SU-DHL-6 (cell line): ENCODE measurements around the gene OSBPL10.

Source experiments
- CTCF ChIP-seq: fragments of 200-600 bp; sonication (generic); IDR thresholded peaks from one replicate; pipeline ENCODE4 v1.5.1; 2017; ENCODE audit warnings: antibody characterized with exemption, mild to moderate bottlenecking, low read length, moderate library complexity; ENCODE audit not compliant: insufficient read depth, poor library complexity, severe bottlenecking
- EZH2phosphoT487 ChIP-seq: fragments of 200-600 bp; sonication (generic), shearing (Covaris generic); conservative IDR thresholded peaks from 2 replicates; pipeline ENCODE4 v1.6.1; 2018; ENCODE audit warnings: mild to moderate bottlenecking, antibody characterized with exemption, low read length, moderate library complexity, mixed read lengths

GRCh38 chr3:31959251-31959650 is 21.8 kb downstream of the OSBPL10 start:
- no peak for TF ChIP-seq CTCF
- no peak for TF ChIP-seq EZH2phosphoT487
